HG03342 (cell line): ENCODE measurements around the gene GLMN.
"Not testable (repeated sequence)": the region's sequence is repeated elsewhere in the genome, so short reads cannot be mapped to it uniquely, and the experiment has no call there.

ENCODE experiments used
- ATAC-seq: cut with Tn5 transposase; IDR thresholded peaks from one replicate; pipeline ENCODE4 v1.9.1; 2021; ENCODE audit warnings: mild to moderate bottlenecking, moderate library complexity; ENCODE audit not compliant: unreplicated experiment

GLMN gene

GRCh38 chr1:92301021-92301420, 2.2 kb upstream of the GLMN start:
- no peak for ATAC-seq

DNA sequence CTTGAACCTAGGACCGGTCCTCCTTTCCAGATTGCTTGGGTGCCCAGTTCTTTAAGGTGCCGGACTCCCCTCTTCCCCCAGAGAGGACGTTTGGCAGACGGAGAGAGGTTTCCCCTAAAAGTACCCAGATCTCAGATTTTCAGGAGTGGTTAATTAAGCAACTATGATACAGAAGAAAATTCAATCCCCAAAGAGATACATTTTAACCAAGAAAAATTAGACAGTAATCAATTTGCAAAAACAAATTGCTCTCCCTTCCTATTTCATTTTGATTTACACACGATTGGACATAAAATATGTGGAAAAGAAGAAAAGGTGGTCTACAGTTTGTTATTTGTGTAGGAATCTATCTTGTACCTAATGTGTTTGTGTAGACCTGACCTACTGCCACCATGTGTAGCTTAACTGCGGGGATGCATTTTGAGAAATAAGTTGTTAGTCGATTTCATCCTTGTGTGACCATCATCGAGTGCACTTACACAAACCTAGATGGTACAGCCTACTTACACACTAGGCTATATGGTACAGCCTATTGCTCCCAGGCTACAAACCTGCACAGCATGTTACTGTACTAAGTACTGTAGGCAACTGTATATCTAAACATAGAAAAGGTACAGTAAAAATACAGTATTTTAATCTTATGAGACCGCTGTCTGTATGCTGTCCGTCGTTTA, 827 bp upstream of the GLMN start:
- ATAC-seq: no peak

- no peak for ATAC-seq
Observed at GRCh38 chr1:92298213-92298572, 594 bp downstream of the GLMN start.

DNA sequence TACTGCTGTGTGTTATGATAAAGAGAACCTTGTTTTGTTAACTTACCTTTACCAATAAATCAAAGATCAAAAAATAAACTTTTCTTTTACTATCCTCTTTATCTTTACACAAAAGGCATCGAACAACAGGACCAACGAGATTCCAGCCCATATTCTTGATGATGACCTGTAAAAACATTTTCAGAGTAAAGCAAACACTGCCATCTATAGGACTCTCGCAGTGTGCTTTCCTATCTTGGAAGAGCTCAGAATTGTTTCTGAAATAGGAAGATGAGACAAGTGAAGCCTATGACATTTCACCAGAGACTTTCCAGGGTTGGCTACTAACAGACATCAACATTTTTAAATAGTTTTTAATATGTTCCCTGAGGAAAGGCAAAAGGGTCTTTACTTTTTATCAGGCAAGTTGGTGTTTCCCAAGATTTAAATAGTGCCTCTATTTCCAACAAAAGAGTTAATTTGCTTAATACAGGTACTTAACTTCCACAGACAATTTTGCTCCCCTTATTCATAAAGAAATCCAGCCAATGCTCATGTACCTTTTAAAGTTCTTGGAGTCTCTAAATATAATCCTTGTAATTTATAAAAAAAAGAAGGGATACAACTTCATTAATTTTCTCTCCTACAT, 7.3 kb downstream of the GLMN start:
- no peak for ATAC-seq

- not testable (repeated sequence) for ATAC-seq
Observed at GRCh38 chr1:92281411-92281810, 17.4 kb downstream of the GLMN start.

GRCh38 chr1:92279781-92280180, 19.0 kb downstream of the GLMN start:
- not testable (repeated sequence) for ATAC-seq

GRCh38 chr1:92277105-92277723, 21.6 kb downstream of the GLMN start:
- ATAC-seq: no peak

DNA sequence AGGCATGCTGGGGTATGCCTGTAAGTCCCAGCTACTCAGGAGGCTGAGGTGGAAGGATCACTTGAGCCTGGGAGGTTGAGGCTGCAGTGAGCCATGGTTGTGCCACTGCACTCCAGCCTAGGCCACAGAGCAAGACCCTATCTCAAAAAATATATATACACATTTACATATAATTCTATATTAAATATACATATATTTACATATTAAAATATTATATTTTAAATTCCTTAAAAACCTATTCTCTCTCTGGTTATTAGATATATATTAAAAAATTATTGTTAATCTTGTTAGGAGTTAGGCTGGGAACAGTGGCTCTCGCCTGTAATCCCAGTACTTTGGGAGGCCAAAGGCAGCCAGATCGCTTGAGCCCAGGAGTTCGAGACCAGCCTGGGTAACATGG, 22.7 kb downstream of the GLMN start:
- ATAC-seq: no peak

- no peak for ATAC-seq
Observed at GRCh38 chr1:92274939-92275338, 23.8 kb downstream of the GLMN start.

GRCh38 chr1:92273039-92273438, 25.7 kb downstream of the GLMN start:
- ATAC-seq: no peak

DNA sequence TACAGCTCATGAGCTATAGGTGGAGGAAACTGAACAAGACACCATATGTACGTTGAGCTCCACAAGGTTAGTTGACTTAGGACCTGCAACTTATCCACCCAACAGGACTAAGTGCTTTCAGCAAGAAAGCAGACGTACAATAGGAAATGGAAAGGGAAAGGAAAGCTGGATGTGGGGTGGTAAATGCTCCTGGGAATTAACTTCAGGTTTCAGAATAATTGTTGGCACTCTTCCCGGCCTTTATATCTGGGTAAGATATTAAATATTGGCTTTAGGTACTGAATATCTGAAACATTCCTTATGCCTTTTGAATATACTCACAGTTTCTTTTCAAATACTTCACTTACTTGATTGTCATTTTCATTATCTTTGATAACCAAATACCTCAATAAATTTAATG, 36.3 kb downstream of the GLMN start:
- ATAC-seq: no peak

- ATAC-seq: no peak
Observed at GRCh38 chr1:92259350-92259749, 39.4 kb downstream of the GLMN start.

GRCh38 chr1:92254714-92255113, 44.1 kb downstream of the GLMN start:
- not testable (repeated sequence) for ATAC-seq

- ATAC-seq: no peak
Observed at GRCh38 chr1:92244376-92244775, 54.4 kb downstream of the GLMN start.

DNA sequence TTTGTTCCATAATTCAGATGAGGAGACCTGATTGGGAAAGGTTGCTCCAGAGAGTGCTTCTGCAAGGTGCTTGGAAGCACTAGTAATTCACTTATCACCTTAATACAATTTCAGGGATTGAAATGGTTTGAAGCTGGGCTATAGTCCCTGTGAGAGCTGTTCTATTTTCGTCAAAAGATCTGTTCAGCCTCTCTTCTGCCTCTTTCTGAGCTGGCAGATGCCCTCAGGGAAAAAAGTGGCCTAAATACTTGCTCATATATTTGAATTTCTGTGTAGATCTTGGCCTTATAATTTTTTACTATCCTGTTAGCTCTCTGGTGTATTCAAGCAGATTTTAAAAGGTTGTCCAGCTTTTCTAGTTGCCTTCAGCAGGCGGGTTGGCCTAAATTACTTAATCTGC, 58.8 kb downstream of the GLMN start:
- ATAC-seq: no peak

- no peak for ATAC-seq
Observed at GRCh38 chr1:92230736-92231135, 68.1 kb downstream of the GLMN start.

GRCh38 chr1:92228401-92228800, 70.4 kb downstream of the GLMN start:
- no peak for ATAC-seq

GRCh38 chr1:92219028-92219427, 79.8 kb downstream of the GLMN start:
- no peak for ATAC-seq

DNA sequence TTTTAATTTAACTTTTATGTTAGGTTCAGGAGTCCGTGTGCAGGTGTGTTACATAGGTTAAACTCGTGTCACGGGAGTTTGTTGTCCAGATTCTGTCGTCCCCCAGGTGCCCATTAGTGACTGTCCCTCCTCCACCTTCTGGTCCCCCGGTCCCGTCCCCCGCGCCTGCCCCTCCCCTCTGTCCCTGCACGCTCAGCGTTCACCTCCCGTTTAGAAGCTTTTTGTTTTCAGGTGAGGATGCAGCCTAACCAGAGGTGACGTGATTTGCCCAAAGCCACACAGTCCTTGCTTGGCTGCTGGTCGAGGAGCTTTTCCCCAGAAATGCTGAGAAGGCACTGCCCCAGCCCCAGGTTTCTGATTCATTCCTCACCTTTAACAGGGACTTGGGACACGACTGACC, 80.2 kb downstream of the GLMN start:
- no peak for ATAC-seq

DNA sequence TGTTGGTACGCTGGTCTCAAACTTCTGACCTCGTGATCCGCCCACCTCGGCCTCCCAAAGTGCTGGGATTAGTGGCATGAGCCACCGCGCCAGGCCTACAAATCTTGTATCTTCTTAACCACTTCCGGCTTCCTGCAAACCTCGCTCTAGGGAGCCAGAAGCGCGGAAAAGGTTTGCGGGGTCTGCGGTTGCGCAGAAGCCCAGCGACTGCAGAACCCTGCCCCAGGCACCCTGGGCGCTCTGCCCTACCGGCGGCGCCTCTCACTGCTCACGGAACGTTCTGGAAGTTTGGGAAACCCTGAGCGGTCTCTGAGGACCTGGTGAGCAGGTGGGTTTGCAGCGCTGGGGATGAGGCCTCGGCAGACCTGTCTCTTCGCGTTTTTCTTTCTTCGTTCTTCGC, 81.1 kb downstream of the GLMN start, which contains the start of gene C1orf146:
C1orf146 (plus strand) TSS at position 195 of the 400 bp plus-strand sequence. CDS start 13,506 bp downstream, outside the sequence.
- no peak for ATAC-seq

DNA sequence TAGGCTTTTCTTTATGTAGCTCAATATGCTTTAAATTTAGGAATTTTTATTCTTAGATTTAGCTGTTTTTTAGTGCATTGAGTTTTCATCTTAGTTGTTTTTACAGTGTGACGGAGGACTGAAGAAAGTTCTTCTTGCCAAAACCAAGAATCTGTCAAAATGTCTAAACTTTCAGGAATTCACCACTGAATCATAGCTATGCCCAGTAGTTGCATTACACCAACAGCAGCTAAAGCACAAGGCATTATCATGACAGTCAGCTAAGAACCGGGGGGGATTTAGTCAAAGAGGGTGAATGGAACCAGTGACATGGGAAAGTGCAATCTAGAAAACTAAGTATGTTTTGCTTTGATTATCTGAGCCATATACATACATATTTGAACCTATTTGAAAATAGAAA, 87.6 kb downstream of the GLMN start:
- ATAC-seq: no peak

DNA sequence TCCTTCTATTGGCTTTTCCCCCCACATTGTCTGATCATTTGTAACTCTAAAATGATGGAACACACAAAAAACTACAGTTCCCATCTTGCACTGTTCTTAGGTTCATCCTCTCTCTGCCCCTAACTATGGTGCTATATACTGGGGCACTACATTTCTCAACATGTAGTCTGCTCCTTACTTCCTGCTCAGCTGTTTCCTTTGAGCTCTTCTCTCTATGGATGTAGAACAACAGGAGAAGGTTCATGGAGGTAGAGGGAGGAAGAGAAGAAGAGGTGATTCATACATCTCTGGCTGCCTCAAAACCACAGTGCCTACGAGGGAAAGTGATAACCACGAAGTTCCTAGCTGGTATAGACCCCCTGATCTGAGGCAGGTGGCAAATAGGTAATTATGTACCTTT, 88.1 kb downstream of the GLMN start:
- no peak for ATAC-seq
